ENCODE results near the gene PTPRT.

GRCh38 chr20:43209831-43210230 is 20.1 kb upstream of the PTPRT start:
- TF ChIP-seq CTCF (IDR thresholded peaks at IDR 0.05; ENCODE audit: low read length) (no peak), EZH2 (optimal IDR thresholded peaks at IDR 0.05; ENCODE audit: low read depth, low read length) (no peak), EZH2phosphoT487 (IDR thresholded peaks at IDR 0.05; ENCODE audit: low read length) (no peak)

Data from MM.1S (cell line).